Left lung (tissue), 10 donors: ENCODE results near the gene CSF3. TPM values are rescaled to one million over a fixed set of nuclear protein-coding genes. Genes with fewer than 3 reads are reported as not detected.

Experiments used
- ATAC-seq: fragments of 200-7000 bp; cut with Tn5 transposase; one replicate; pipeline ENCODE4 v1.9.1; 2020; ENCODE audit warnings: moderate library complexity
- DNase-seq, 4 donors: peaks; one replicate each; pipeline ENCODE4 v3.0.0-alpha.2; 2013 to 2020
- H3K27ac ChIP-seq, 2 donors: fragments of 200-600 bp; sonication (generic) in 1 of 2; one replicate each; pipeline versions ENCODE4 v1.5.0 to v1.8.0; 2020 to 2021
- H3K27me3 ChIP-seq, 2 donors: fragments of 200-600 bp; sonication (generic) in 1 of 2; one replicate each; pipeline versions ENCODE4 v1.5.0 to v1.8.0; 2020 to 2021
- H3K36me3 ChIP-seq, 2 donors: fragments of 200-600 bp; sonication (generic) in 1 of 2; one replicate each; pipeline versions ENCODE4 v1.5.0 to v1.8.0; 2020 to 2021
- H3K4me1 ChIP-seq, 2 donors: fragments of 200-600 bp; one replicate each; pipeline ENCODE4 v1.8.0; 2021
- H3K4me3 ChIP-seq, 2 donors: fragments of 200-600 bp; sonication (generic) in 1 of 2; one replicate each; pipeline versions ENCODE4 v1.5.0 to v1.8.0; 2020 to 2021; ENCODE audit warnings: mild to moderate bottlenecking in 1 of 2
- H3K9me3 ChIP-seq, 2 donors: fragments of 200-600 bp; sonication (generic) in 1 of 2; one replicate each; pipeline versions ENCODE4 v1.5.0 to v1.8.0; 2020 to 2021
- CTCF ChIP-seq, 2 donors: fragments of 200-600 bp; sonication (generic) in 1 of 2; IDR thresholded peaks; one replicate each; pipeline versions ENCODE4 v1.5.0 to v1.8.0; 2021; ENCODE audit warnings: antibody characterized with exemption in 2 of 2
- intact Hi-C, 2 donors: fragments of 100-400 bp; cut with DNase I; formaldehyde crosslinking; loops; one replicate each; pipeline versions ENCODE4 v1.11.2 to v1.14.2; 2022
- polyA plus RNA-seq, 6 donors: library from polyadenylated mRNA; unstranded; fragments of 120-200 nt; gene quantifications; one replicate each; pipeline ENCODE4 v1.2.1, GENCODE V29; 2013; ENCODE audit not compliant: insufficient read length in 6 of 6
- total RNA-seq, 2 donors: library from RNA; stranded (reverse); fragmentation: NEBNext Ultra II Directional; extraction: Animal tissue kit (Norgen Biotek cat#: 25700); gene quantifications; one replicate each; pipeline ENCODE4 v1.2.1, GENCODE V29; 2021
- donor health status: DM: no; HTN: yes; CAD: no.
- donor health status: DM: no; HTN: no; CAD: no.

CSF3 gene
- total and polyA plus RNA-seq, 8 donors = 0.61 to 1.7 TPM; not detected in 6

DNA sequence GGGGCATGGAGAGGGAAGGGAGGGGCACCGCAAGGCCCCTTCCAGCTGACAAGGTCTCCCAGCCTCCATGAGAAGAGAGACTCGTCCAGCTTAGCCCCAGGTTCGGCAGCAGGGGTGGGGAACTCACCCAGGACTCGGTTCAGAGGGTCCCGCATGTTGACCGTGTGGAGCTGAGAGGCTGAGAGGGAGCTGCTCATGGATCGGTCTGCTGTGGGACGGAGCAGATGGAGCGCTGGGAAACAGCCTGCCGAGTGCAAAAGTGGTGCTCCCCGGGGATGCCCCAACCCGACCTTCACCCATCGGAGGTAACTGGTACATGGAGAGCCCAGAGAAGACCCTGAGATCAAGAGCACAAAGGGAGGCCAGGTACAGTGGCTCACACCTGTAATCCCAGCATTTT, 4.9 kb downstream of the CSF3 start:
- Histone ChIP-seq H3K4me3 (no peak overlapping the region), H3K4me1 (peaks cover 26 to 98% of the 10 kb centered on the region in 2 donors), H3K36me3 (peaks cover 0 to 51% of the 10 kb centered on the region in 2 donors), H3K27ac (no peak overlapping the region), H3K27me3 (no peaks in the 10 kb centered on the region), H3K9me3 (no peaks in the 10 kb centered on the region)
- DNase-seq (peak in 1 of 4 donors; percentile 61), ATAC-seq (no peak)
- TF ChIP-seq CTCF (IDR thresholded peaks at IDR 0.05) = no peak
- intact Hi-C loops = loop anchor here in 1 of 2 donors (10.0 kb wide), 1 partner anchor 155 kb away; the partner anchor contains the start of gene RAPGEFL1

- H3K9me3 ChIP-seq = no peaks in the 10 kb centered on the region
- no peaks in the 10 kb centered on the region for H3K27me3 ChIP-seq
- TF ChIP-seq CTCF (IDR thresholded peaks at IDR 0.05) = no peak
- DNase-seq (peak in 1 of 4 donors; percentile 67), ATAC-seq (no peak)
- H3K27ac ChIP-seq = peak overlapping the region; percentile 1 to 63
- intact Hi-C loops = loop anchor here in 1 of 2 donors (10.0 kb wide), 1 partner anchor 153 kb away; the partner anchor contains the start of gene RAPGEFL1
- no peak overlapping the region for H3K4me3 ChIP-seq
- H3K36me3 ChIP-seq = peaks cover 0 to 62% of the 10 kb centered on the region in 2 donors
- H3K4me1 ChIP-seq = peaks cover 19 to 98% of the 10 kb centered on the region in 2 donors
These were observed 6.3 kb downstream of the CSF3 start for GRCh38 chr17:40021451-40021971.

DNA sequence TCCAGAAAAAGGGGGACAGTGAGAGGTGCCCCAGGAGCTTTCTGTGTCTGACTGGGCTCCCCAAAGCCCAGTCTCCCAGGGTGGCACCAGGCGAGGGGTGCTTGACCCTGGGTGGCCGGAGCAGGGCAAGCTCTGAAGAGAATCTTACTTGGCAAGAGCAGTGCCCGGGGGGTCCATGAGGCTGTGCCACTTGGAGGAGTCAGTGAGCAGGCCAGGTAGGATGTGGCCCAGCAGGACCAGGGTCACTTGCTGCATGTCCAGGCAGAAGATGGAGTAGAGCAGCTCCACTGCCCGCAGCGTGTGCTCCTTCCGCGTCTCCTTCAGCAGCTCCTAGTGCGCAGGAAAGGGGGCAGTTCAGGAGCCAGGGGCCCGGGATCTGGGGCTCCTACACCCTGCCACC, 7.3 kb downstream of the CSF3 start:
- peaks cover 19 to 94% of the 10 kb centered on the region in 2 donors for H3K4me1 ChIP-seq
- H3K4me3 ChIP-seq = no peak overlapping the region
- ATAC-seq = no peak
- H3K27ac ChIP-seq = peak overlapping the region; percentile 37 to 63
- no peaks in the 10 kb centered on the region for H3K27me3 ChIP-seq
- H3K9me3 ChIP-seq = no peaks in the 10 kb centered on the region
- TF ChIP-seq CTCF (IDR thresholded peaks at IDR 0.05) = no peak
- DNase-seq = no peak
- peaks cover 0 to 64% of the 10 kb centered on the region in 2 donors for H3K36me3 ChIP-seq
- intact Hi-C loops = loop anchor here in 1 of 2 donors (10.0 kb wide), 1 partner anchor 152 kb away; the partner anchor contains the start of gene RAPGEFL1

- no peak for TF ChIP-seq CTCF (IDR thresholded peaks at IDR 0.05)
- H3K4me1 ChIP-seq = peaks cover 19 to 89% of the 10 kb centered on the region in 2 donors
- DNase-seq = peak in 3 of 4 donors; percentile 42 to 79 (median 60)
- H3K9me3 ChIP-seq = no peaks in the 10 kb centered on the region
- peak overlapping the region; percentile 37 to 63 for H3K27ac ChIP-seq
- ATAC-seq = peak; percentile 52
- peaks cover 0 to 70% of the 10 kb centered on the region in 2 donors for H3K36me3 ChIP-seq
- no peak overlapping the region for H3K4me3 ChIP-seq
- H3K27me3 ChIP-seq = no peaks in the 10 kb centered on the region
- intact Hi-C loops = loop anchor here in 1 of 2 donors (10.0 kb wide), 1 partner anchor 152 kb away; the partner anchor contains the start of gene RAPGEFL1
These were observed 7.8 kb downstream of the CSF3 start for GRCh38 chr17:40022961-40023541.

DNA sequence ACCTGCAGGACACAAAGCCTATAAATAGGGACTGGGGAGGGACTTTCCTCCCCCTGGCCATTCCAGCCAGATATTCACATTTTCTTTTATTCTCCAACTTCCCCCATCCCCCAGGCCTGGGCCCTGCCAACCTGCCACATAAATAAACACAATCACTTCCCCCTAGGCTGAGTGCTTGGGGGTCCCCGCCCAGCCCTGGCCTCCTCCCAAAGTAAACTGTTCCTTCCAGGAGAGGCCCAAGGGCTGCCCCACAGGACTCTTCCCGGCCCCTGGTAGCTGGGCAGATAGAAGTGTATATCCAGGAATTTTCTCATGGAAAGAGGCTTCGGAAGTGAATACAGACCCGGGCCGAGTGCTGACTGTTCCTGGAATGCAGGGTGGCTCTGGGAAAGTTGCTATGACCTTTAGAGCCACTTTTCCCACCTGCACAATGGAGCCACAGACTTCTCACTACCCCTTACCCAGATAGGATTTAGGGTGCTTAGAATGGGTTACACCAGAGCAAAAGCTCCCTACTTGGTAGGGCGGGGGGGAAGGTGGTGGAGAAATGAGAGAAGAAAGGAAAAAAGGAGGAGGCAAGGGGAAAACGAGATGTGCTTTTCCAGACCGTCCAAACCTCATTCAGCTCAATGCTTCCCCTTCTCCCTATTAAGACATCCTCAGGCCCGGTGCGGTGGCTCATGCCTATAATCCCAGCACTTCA, 8.5 kb downstream of the CSF3 start:
- intact Hi-C loops = loop anchor here in 1 of 2 donors (10.0 kb wide), 1 partner anchor 151 kb away; the partner anchor contains the start of gene RAPGEFL1
- H3K9me3 ChIP-seq = no peaks in the 10 kb centered on the region
- DNase-seq (peak in 3 of 4 donors; percentile 71 to 83 (median 81)), ATAC-seq (peak; percentile 61)
- no peak for TF ChIP-seq CTCF (IDR thresholded peaks at IDR 0.05)
- no peaks in the 10 kb centered on the region for H3K27me3 ChIP-seq
- peaks cover 0 to 74% of the 10 kb centered on the region in 2 donors for H3K36me3 ChIP-seq
- H3K27ac ChIP-seq = peak overlapping the region; percentile 37 to 63
- no peak overlapping the region for H3K4me3 ChIP-seq
- peaks cover 17 to 82% of the 10 kb centered on the region in 2 donors for H3K4me1 ChIP-seq
